Measurements from ENCODE around the gene LHX5.

Gene LHX5

DNA sequence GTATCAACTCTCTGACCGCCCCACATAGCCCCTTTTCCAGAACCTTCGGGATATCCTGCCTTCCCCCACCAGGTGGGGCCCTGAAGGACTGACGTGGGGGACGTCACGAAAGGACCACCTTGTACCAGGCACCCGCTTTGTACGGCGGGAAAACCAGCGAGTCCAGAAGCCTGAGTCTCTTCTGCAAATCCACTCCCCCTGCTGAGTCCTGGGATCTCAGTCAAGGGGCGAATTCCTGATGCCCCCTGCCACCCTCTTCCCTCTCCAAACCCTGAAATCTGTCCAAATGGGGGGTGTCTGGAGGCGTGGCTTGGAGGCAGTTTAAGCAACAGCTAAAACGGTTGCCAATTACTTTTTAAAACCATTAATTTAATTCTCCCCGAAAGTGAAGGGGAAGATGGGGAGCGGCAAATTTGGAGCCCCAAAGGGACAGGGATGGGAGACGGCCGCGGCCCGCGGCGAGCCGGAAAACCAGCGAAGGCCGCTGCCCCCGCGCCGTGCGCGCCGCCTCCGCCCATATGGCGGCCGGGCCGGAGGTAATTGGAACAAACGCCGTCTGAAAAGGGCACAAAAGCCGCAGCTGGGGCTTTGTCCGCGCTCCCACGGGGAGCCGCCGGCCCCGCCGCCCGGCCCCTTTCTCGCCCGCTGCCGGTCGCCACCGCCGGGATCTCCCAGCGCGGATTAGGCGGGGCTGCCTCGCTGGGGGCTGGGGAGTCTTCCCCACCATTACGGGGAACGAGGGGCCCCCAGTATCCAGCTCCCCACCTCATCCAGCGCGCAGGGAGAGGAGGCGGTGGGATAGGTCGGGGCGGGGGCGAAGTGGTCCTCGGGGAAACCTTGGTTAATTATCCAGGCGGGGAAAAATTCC lies 6.6 kb downstream of the LHX5 start:
- no peak for DNase-seq (ENCODE audit: low read depth in 2 of 2)

DNA sequence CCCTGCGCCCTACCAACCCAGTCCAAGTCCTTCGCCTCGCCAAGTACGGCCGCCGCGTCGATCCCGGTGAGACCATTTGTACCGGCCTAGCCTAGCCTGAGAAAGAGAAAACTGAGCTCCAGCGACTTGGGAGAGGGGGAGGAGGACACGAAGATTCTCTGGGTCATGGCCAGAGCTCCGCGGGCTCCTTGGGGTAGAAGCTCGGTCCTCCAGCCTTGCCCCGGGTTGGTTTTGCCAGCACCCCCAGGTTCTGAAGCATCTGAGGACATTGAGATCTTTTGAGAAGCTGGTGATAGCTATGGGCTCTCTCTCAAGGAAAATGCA lies 7.3 kb downstream of the LHX5 start:
- no peak for DNase-seq (ENCODE audit: low read depth in 2 of 2)

DNA sequence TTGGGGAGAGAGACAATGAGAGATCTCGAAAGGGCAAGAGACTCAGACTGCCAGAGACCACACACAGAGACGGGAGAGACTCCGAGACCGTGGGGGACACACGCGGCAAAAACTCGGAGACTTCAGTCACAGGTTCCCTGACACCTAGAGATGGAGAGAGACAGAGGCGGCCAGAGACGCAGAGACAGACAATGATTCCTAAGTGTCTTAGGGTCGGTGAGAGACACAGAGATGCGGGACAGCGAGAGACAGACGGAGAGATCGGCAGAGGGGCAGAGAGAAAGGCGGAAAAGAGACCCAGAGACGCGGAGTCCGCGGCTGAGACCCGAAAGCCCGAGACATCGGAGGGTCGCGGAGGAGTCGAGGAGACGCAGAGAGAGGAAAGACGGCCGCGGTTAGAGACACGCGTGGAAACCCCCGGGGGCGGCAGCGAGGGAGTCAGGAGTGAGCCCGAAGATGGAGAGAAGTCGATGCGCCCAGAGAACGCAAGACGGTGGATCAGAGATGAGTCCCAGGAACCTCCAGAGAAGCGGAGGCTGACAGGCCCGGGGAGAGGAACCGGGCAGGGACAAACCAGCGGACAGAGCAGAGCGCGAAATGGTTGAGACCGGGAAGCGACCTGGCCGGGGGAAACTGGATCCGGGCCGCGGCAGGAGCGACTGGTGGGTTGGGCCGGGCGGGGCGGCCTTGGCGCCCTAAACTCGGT lies 7.8 kb downstream of the LHX5 start:
- no peak for DNase-seq (ENCODE audit: low read depth in 2 of 2)

DNA sequence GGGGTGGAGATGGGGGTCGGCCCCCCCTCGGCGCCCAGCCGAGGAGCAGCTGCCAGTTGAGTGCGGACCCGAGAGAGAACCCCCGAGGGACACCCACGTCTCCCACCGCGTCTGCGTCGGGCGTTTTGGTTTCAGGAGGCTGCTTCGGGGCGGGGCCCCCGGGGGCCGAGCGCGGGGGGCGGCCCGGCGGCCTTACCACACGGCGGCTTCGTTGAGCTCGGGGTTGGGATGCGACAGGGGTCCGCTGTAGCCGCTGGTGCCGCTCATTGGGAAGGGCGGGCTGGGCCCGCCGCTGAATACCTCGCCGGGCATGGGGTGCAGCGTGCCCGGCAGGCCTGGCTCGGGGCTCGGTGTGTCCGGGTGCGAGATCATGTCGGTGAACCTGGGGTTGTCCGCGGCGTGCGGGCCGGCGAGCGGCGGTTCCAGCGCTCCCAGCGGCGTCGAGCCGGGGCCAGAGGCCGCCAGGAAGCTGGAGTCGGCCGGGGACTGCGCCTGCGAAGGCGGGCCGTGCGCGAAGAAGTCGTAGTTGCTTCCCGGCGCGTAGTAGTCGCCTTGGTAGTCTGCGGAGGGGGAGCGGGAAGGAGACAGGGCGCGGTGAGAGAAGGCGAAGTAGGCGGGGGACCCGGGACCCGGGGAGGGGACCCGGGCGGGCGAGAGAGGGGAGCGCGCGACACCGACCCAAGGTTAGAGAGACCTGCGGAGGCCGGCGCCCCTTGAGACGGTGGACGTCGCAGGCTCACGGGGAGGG lies 8.5 kb downstream of the LHX5 start:
- DNase-seq (ENCODE audit: low read depth in 2 of 2) = no peak

DNA sequence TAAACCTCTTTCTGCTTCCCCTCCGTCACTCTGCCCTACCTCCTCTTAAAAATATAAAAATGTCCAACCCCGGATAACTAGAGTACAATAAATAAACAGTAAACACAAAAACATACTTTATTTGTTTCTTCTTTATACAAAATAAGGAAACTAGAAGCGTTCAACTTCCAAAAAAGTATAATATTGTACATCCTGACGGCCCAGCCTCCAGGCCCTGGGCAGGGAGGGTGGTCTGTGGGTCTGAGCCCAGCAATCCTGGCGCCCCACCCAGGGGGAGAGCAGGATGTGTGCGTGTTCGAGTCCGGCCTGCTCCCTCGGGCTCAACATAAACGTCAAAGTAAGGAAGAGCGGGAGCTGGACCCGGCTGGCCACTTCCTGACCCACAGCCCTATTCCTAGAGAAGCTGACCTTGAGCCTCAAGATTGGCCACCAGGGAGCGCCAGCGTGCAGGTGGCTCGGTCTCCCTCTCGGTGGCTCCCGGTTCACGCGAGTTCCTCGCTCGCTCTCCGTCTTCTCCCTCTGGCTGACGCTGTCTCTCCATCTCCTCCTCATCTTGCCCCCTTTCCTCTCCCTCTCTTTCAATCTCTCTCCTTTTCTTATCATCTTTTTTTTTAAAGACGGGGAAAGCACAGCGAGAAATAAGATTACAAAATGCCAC lies 9.4 kb downstream of the LHX5 start:
- peak; percentile 9 to 54 for DNase-seq (ENCODE audit: low read depth in 2 of 2)

DNA sequence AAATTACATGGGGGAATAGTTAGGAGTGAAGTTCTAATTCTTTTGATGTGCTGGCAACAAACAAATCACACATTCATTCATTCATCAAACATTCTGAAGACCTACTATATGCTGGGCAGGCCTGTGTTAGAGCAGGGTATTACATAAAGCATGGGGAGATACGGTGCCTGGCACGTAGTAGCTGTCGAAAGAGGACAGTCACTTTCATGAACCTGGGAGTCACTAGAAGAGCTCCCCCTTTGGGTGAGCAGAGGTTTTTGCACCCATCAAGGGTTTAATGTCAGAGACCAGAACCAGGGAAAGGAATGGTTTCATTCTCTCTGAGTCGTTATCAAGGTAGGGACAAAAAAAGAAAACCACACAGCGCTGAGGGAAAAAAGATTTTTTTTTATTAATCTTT lies 10.0 kb downstream of the LHX5 start:
- no peak for DNase-seq (ENCODE audit: low read depth in 2 of 2)

DNA sequence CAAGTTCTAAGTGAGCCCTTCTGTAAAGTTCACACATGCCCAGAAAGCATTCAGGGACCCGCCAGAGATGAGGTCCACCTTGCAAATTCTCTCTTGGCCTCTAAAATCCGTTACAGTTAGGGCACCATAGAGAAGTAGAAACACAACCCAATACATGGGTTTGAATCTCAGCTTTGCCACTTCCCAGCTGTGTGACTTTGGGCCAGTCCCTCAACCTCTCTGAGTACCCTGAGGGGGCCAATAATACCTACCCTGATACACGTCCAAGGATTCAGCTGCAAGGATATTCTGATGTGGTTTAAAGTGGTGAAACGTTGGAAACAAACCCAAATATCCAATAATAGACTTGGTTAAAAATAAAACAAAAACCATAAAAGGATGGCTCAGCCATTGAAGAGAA lies 11.7 kb downstream of the LHX5 start:
- DNase-seq (ENCODE audit: low read depth in 2 of 2) = no peak

DNA sequence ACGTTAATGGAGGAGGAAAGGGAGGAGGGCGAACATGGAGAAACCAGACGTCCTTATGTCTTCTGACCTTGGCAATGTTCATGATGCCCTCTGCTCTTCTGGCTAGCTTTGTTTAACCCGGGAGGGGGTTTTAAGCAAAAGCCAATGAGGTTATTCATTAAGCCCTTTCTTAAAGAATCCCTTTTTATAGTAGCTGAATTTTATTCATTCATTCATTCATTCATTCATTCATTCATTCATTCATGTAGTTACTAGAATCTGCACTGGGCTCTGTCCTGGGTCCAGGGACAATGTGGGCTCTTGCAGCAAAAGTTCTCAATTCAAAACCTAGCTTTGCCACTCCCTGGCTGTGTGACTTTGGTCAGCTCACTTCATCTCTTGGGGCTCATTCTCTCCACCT lies 14.0 kb downstream of the LHX5 start:
- DNase-seq (ENCODE audit: low read depth in 2 of 2) = no peak

DNA sequence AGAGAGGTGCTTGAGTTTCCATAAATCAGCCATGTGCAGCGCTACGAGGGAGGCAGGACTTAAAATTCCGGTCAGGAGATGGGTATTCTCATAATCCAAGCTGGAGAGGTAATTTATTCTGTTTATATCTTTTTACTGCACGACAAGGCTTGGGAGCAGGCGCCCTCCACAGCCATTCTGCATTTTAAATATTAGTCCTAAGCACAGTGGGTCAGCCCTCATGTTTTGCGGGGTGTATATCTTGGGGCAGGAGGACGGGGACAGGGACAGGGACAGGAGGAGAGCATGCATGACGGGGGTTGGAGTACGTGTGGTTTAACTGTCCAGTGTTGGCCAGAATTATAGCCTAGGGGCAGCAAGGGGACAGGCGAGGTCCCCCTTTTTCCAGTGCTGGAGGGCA lies 14.5 kb downstream of the LHX5 start:
- DNase-seq (ENCODE audit: low read depth in 2 of 2) = no peak

DNA sequence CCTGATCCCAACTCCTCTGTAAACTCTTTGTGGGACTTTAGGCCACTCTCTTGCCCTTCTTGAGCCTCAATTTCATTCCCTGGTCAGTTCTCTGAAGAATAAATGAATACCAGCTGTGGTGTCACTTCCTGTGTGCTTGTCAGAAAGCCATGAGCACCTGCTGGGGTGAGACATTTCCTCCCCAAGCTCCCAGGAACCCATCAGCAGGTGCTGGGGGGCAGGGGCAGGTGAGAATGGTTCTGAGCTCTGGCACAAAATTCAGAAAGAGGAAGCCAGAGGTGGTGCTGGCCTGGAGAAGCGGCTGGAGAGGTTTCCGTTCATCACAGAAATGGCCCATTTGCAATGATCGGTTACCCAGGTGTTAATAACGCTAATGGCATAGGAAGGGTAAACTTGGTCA lies 14.9 kb downstream of the LHX5 start:
- DNase-seq (ENCODE audit: low read depth in 2 of 2) = no peak

DNA sequence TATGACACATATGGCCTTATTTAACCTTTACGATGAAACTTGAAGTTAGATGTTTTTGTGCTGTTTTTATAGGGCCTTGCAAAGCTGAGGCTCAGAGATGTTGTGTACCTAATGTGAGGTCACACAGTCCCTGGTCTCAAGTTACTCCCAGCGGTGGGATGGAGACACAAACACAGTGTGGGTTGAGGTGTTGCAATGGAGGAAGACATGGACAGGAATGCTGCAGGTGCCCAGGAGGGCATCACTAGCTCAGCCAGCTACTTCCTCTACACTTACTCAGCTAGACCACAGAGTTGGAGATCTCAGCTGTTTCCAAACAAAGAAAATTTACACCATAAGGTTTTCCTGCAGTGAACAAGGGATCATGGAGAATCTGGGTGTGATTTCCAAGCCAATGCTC lies 15.5 kb downstream of the LHX5 start:
- no peak for DNase-seq (ENCODE audit: low read depth in 2 of 2)

DNA sequence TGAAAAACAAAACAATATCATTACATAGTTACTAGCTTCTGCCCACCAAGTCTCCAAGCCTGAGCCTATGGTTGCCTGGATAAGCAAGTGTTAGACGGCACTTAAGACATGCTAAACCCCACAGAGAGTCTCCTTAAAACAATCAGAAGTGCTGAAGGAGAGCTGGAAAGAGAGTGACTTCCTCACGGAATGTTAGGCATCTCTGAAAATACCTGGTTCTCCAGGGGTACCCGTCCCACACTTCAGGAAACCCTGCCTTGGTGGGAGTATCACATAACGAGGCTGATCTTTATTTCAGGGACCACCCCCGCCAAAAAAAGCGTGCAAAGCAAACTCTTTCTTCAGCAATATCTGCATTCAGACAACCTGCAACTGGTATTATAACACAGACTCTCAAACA lies 18.3 kb downstream of the LHX5 start:
- DNase-seq (ENCODE audit: low read depth in 2 of 2) = no peak

DNA sequence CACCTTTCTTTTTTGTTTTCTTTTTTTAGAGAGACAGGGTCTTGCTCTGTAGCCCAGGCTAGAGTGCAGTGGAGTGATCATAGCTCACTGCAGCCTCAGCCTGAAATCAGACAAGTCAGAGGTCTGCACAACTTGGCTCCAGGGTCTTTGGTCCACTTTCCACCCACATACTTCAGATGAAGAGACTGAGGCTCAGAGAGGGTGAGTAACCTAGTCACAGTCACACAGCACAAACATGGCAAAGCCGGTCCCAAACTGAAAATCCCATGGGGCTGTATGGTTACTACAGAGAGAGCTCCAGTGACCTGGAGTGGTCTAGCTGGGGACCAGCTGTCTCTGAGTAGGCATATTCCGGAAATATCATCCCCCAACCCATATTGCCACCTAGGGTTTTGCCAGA lies 19.2 kb downstream of the LHX5 start:
- DNase-seq (ENCODE audit: low read depth in 2 of 2) = no peak

DNA sequence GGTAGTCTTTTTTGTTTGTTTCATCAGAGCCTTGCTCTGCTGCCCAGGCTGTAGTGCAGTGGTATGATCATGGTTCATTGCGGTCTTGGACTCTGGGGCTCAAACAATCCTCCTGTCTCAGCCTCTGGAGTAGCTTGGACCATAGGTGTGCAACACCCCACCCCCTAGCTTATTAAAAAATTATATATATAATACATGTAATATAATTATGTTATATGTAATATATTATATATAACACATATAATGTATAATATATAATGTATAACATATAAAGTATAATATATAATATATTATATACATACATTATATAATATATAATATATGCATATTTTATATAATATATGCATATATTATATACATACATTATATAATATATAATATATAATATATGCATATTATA lies 21.8 kb downstream of the LHX5 start:
- no peak for DNase-seq (ENCODE audit: low read depth in 2 of 2)

DNA sequence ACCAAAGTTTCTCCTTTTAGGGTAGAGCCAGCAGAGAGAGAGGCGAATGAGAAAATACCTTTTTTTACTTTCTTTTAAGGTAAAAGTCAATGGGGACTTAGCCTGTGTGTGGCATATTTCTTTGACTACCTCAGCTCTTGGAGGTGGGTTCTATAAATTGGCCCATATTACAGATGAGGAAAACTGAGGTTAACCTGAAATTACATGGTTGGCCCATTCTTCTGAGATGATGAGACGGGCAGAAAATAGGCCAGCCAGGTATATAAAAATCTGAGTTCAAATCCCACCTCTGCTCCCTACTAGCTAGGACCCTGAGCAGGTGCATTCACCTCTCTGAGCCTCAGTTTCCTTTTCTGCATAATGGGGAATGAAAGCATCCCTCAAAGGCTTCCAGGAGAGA lies 22.4 kb downstream of the LHX5 start:
- DNase-seq (ENCODE audit: low read depth in 2 of 2) = no peak

DNA sequence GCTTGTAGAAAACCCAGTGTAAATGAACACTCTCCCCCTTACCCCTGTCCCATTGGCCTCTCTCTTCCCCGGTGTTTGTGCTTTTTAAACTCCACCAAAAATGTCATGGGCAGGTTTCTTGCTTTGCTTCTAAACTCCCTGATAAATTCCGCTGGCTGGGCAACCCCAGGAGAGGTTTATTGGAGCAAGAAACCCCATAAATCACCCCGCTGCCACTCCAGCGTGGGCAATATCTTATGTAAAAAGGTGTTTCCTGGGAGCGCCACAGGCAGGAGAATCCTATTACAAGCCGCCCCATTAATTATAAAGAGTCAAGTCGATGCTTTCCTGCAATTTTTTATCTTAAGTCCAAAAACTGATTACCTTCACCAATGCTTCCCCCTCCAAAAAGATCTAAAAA lies 22.8 kb downstream of the LHX5 start:
- DNase-seq (ENCODE audit: low read depth in 2 of 2) = no peak

DNA sequence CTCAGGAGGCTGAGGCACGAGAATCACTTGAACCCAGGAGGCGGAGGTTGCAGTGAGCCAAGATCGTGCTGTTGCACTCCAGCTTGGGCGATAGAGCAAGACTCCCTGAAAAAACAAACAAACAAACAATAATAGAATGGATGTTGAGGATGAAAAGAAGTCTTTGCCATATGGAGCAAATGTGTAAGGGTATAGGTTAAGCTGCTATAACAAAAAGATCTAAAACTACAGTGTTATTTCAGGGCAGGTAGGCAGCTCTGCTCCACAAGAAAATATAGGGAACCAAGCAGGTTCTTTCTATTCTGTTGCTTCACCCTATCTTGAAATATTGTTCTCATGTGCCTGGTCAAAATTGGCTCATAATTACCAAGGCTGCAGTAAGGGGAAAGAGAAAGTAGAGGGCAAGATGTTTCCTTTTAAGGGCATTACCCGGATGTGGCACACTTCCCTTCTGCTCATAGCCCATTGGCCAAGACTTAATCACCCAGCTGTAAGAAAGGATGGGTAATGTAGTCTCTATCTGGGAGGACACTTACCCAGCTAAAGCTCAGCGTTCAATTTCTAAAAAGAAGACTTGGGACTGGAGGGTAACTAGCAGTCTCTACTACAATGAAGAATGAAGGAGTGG lies 26.0 kb downstream of the LHX5 start:
- no peak for DNase-seq (ENCODE audit: low read depth in 2 of 2)

DNA sequence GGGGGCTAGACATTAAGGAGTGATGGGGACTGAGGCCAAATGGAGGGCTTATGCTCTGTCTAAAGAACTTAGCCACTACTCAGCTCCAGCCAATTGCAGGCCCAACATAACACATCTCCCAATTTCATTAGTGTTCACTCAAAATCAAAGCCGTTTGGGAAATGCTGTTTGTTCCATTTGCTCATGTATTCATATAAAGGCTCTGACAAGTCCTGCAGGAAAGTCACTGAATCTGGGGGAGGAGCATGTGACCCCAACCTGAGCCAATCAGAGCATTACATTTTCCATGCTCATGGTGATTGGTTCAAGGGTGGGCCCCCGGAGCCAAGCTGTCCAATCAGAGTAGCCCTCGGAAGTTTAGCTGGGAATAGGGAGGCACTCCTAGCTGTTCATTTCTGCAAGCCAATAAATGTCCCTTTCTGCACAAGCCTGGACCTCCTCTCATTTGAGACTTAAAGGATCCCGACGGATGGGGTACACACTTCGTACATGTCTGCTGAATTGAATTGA lies 28.6 kb downstream of the LHX5 start:
- no peak for DNase-seq (ENCODE audit: low read depth in 2 of 2)

DNA sequence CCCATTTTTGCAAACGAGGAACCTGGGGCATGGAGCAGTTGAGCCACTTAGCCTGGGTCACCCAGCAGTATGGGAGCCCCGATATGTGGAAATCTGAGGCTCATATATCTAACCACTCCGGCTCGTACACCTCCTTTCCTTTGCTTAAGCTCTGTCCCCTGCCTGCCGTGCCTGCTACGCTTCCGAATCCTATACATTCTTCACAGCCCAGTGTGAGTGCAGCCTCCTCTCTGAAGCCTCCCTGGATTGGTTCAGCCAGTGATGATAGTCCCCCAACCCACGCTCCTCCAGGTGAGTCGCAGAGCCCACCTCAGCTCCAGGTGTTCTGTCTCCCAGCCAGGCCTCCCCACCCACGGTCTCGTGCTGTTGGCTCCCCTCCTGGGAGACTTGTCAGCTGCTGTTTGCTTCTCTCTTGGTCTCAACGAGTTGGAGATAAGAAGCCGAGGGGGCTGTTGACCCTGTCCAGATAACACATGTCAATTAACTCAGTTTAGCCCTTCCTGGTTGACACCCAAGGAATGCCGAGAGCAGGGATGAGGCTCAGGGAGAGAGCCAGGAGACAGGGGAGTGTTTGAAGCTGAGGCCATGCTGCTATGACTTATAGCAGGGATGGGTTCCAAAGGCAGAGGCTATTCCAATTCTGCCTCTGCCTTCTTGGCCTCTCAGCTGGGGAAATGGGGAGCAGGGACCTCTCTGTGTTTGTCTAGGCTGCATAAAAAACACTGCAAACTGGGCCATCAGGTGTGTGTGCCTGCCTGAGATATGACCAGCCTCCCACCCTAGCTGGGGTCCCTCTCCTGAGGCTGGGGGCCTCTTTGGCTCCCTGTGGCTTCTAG lies 30.5 kb downstream of the LHX5 start:
- DNase-seq (ENCODE audit: low read depth in 2 of 2) = no peak

DNA sequence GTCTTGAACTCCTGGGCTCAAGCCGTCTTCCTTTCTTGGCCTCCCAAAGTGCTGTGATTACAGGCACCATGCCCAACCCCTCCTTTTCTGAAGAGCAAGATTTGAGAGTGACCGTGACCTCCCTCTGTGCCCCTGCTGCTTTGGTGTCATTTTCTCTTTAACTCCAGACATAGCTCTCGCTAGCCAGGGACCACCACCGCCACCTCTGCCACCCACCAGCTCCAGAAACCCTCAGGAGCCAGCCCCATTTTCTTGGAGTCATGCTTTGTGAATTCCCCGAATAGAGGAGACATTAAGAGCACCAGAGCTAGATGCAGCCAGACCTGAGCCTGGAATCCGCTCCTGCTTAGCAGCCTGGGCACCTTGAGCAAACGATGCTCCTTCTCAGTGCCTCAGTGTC lies 31.3 kb downstream of the LHX5 start:
- DNase-seq (ENCODE audit: low read depth in 2 of 2) = no peak

DNA sequence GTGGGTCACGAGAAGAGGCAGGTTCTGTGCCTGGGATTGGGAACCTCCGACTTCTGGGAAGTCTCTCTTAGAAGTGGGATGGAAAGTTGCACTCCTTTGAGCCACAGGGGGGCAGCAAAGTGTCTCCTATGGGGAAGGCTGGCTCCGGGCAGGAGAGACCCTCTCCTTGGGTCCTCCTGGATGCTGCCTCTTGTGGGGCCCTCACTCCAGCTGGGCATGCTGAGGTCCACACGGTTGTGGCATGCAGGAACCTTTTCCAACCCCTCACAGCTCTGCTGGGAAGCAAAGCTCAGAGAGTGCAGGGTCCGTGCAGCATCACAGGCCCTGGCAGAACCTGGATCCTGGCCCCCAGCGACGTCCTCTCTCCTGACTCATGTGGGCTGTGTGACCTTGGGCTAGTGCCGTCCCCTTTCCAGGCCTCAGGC lies 32.1 kb downstream of the LHX5 start:
- DNase-seq (ENCODE audit: low read depth in 2 of 2) = no peak

Data from stimulated activated CD4-positive, alpha-beta T cell treated with anti-CD3 and anti-CD28 coated beads, Interleukin-1b, Interleukin-23, amount 100 ng/mL, for 1 hour (primary cell).